GM21529 (cell line): ENCODE results near the gene CAMK1G.

Experiments used
- ATAC-seq: cut with Tn5 transposase; IDR thresholded peaks from one replicate; pipeline ENCODE4 v1.9.1; 2021; ENCODE audit not compliant: unreplicated experiment

Gene CAMK1G

DNA sequence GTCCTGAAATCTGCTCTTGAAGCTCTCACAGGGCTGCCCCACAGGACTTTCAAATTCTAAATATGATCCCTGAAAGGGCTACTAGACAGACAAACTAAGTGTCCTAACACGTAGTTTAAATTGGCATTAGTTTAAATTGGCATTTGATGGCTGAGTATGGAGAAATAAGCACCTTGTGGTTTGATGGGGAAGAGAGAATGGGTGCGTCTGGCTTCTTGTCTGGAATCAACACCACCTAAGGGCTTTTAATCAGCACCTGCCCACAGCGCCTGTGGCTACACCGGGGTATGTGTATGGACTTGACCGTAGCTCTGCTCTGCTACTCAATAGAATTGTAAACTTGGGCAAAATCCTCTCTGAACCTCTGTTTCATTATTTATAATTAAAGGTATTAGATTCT is 74.4 kb downstream of the CAMK1G start:
- no peak for ATAC-seq

DNA sequence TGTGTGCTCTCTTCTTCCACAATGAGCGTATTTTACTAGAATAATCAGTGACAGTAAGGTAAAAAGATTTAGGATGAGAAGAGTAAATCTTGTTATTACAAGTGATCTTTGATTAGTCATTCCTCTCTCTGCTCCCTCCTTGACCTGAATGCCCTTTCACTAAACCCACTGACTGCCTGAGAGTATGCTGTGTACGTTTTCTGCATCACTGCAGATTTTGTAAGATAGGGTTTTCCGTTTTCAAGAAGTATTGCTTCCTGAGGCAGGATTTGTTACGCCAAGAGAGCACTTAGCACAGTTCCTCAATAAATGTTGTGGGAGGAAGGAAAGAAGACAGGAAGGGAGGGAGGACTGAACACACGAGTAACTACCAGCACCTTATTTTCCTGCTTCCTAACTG is 76.4 kb downstream of the CAMK1G start:
- peak; percentile 74 for ATAC-seq

DNA sequence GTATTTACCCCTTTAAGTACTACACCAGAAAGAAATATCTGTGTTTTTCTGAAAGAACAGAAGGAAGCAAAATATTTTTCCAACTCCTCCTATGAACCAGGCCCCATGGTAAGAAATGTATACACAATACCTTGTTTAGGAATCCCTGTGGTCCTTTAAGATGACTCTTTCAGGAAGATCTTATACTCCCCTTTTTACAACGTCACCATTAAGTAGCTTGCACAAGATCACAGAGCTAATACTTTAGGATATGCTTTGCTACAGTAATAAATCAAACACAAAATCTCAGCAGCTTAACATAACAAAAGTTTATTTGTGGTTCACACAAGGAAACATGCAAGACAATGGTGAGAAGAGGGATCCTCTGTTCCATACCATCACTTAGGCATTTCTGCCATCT is 77.6 kb downstream of the CAMK1G start:
- ATAC-seq, result no peak

DNA sequence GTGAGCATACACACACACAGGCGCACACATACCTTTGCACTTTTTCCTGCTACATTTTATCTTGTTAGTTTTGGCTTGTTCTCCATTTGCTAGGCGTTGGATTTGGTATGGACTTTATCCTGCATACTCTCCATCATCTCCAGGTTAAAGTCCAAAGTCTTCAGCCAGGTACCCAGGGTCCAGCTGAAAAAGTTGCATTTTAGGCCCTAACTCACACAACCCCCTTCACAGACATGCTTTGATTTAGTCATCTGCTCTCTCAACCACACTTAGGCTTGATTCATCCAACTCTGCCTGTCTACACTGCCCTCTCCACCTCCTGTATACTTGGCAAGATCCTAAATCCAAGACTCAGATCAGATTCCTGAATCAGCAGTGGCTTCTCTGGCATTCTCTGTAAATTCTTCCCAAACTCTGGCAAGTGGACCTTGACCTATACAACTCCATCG is 79.4 kb downstream of the CAMK1G start:
- ATAC-seq, result no peak
